Esophagus squamous epithelium (tissue), 4 donors: Measurements from ENCODE around the gene DSTYK.

Experiments used
- CTCF ChIP-seq, 6 experiments: fragments of 450-650 bp in 4 of 6; fragments of 200-600 bp in 2 of 6; sonication (generic) in 2 of 6; IDR thresholded peaks; one replicate each; pipeline ENCODE4 v1.5.1; 2016 to 2019; ENCODE audit warnings: antibody characterized with exemption in 6 of 6, mild to moderate bottlenecking in 4 of 6, moderate library complexity in 4 of 6
- POLR2A ChIP-seq, 4 donors: fragments of 450-650 bp; IDR thresholded peaks; one replicate each; pipeline ENCODE4 v1.6.1; 2017; ENCODE audit warnings: antibody characterized with exemption in 4 of 4, mild to moderate bottlenecking in 4 of 4, moderate library complexity in 3 of 4

- TF ChIP-seq POLR2A (IDR thresholded peaks at IDR 0.05) (no peak), CTCF (IDR thresholded peaks at IDR 0.05) (no peak)
Measured at GRCh38 chr1:205186191-205186590, 25.3 kb downstream of the DSTYK start.
